ENCODE results near the gene TSPAN2. TPM values are rescaled to one million over a fixed set of nuclear protein-coding genes. Genes with fewer than 3 reads are reported as not detected.

The TSPAN2 gene
- total and polyA plus RNA-seq, 4 donors, result 0.13 to 1.5 (median 0.30) TPM

DNA sequence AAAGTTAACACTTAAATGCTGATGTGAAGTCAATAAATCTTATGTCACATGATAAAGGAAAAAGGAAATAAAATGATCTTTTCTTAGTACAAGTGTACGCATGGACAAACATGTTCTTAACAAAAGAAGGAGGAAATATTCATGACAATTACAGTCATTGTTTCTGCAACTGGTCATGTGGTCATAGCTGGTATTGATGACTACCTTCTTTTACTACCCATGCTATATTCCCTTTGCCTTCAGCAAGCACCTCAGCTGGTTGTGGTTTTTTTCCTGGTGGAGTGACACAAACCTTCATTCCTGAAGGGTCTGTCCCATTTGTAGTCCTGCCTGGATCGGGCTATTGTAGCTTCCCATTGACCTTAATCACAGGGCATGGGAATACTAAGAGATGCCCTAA lies 83.1 kb downstream of the TSPAN2 start:
- H3K9ac ChIP-seq (ENCODE audit: low read depth in 1 of 2, low read length in 2 of 2), result no peak overlapping the region
- no peak for DNase-seq (ENCODE audit: low spot score)
- no peaks in the 10 kb centered on the region for H3K36me3 ChIP-seq (ENCODE audit: control insufficient read depth in 4 of 4, insufficient read depth in 3 of 4, low read depth in 1 of 4, low read length in 3 of 4)
- TF ChIP-seq, protein P1, sequence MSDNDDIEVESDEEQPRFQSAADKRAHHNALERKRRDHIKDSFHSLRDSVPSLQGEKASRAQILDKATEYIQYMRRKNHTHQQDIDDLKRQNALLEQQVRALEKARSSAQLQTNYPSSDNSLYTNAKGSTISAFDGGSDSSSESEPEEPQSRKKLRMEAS (IDR thresholded peaks at IDR 0.05), result no peak
- TF ChIP-seq YY1 (IDR thresholded peaks at IDR 0.05) (no peak), FOXA1 (IDR thresholded peaks at IDR 0.05) (no peak), RAD21 (IDR thresholded peaks at IDR 0.05) (no peak), GABPA (IDR thresholded peaks at IDR 0.05 in 1 of 2, conservative IDR thresholded peaks at IDR 0.05 in 1 of 2) (no peak), SP1 (IDR thresholded peaks at IDR 0.05) (no peak), HNF4A (conservative IDR thresholded peaks at IDR 0.05) (no peak), TAF1 (conservative IDR thresholded peaks at IDR 0.05) (no peak), JUND (IDR thresholded peaks at IDR 0.05) (no peak), NR2F2 (IDR thresholded peaks at IDR 0.05) (no peak), RXRA (IDR thresholded peaks at IDR 0.05) (no peak), EGR1 (IDR thresholded peaks at IDR 0.05; ENCODE audit: low read depth in 2 of 2) (no peak)
- TF ChIP-seq, protein P2, sequence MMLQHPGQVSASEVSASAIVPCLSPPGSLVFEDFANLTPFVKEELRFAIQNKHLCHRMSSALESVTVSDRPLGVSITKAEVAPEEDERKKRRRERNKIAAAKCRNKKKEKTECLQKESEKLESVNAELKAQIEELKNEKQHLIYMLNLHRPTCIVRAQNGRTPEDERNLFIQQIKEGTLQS (IDR thresholded peaks at IDR 0.05), result no peak
- TF ChIP-seq, protein P3, sequence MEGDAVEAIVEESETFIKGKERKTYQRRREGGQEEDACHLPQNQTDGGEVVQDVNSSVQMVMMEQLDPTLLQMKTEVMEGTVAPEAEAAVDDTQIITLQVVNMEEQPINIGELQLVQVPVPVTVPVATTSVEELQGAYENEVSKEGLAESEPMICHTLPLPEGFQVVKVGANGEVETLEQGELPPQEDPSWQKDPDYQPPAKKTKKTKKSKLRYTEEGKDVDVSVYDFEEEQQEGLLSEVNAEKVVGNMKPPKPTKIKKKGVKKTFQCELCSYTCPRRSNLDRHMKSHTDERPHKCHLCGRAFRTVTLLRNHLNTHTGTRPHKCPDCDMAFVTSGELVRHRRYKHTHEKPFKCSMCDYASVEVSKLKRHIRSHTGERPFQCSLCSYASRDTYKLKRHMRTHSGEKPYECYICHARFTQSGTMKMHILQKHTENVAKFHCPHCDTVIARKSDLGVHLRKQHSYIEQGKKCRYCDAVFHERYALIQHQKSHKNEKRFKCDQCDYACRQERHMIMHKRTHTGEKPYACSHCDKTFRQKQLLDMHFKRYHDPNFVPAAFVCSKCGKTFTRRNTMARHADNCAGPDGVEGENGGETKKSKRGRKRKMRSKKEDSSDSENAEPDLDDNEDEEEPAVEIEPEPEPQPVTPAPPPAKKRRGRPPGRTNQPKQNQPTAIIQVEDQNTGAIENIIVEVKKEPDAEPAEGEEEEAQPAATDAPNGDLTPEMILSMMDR (IDR thresholded peaks at IDR 0.05; ENCODE audit: low read depth, low read length, missing input control), result no peak
- TF ChIP-seq, protein P4, sequence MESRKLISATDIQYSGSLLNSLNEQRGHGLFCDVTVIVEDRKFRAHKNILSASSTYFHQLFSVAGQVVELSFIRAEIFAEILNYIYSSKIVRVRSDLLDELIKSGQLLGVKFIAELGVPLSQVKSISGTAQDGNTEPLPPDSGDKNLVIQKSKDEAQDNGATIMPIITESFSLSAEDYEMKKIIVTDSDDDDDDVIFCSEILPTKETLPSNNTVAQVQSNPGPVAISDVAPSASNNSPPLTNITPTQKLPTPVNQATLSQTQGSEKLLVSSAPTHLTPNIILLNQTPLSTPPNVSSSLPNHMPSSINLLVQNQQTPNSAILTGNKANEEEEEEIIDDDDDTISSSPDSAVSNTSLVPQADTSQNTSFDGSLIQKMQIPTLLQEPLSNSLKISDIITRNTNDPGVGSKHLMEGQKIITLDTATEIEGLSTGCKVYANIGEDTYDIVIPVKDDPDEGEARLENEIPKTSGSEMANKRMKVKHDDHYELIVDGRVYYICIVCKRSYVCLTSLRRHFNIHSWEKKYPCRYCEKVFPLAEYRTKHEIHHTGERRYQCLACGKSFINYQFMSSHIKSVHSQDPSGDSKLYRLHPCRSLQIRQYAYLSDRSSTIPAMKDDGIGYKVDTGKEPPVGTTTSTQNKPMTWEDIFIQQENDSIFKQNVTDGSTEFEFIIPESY (IDR thresholded peaks at IDR 0.05), result no peak
- H3K9me3 ChIP-seq (ENCODE audit: control insufficient read depth in 4 of 4, low read length in 3 of 4), result no peaks in the 10 kb centered on the region
- no peaks in the 10 kb centered on the region for H3K27me3 ChIP-seq (ENCODE audit: control insufficient read depth in 4 of 4, insufficient read depth in 4 of 4, low read length in 3 of 4)
- no peak overlapping the region for H3K27ac ChIP-seq (ENCODE audit: low read depth in 1 of 2, low read length in 2 of 2)
- H3K4me1 ChIP-seq (ENCODE audit: control insufficient read depth in 4 of 4, insufficient read depth in 4 of 4, low read length in 3 of 4), result no peaks in the 10 kb centered on the region
- WGBS, result 81% methylated on average over 2 of the region's 2 CpGs
- no peak overlapping the region for H3K4me3 ChIP-seq (ENCODE audit: low read depth in 1 of 3, low read length in 3 of 3)

Other genes starting within 250 kb of the TSPAN2 start
- gene SYCP1, start 234.6 kb downstream of the TSPAN2 start, total RNA-seq, result under 1 TPM in 1 of 2 donors, not detected in 1; 0.89 TPM
- not detected for gene SYCP1, start 234.6 kb downstream of the TSPAN2 start, polyA plus RNA-seq
- gene TSHB, start 59.7 kb downstream of the TSPAN2 start, total RNA-seq, result not detected
- not detected for gene TSHB, start 59.7 kb downstream of the TSPAN2 start, polyA plus RNA-seq
- 1 to 10 TPM in 1 of 2 donors, under 1 TPM in 1; 0.79 to 1.0 TPM for gene NGF, start 248.7 kb upstream of the TSPAN2 start, total RNA-seq
- 1 to 10 TPM; 1.5 to 2.1 TPM for gene NGF, start 248.7 kb upstream of the TSPAN2 start, polyA plus RNA-seq

Data from liver (tissue), 9 donors.